Testis (tissue), 2 donors: Measurements from ENCODE around the gene TRPC4.

Experiments
- POLR2A ChIP-seq: fragments of 450-650 bp; IDR thresholded peaks from one replicate; pipeline ENCODE4 v1.6.1; 2017; ENCODE audit warnings: antibody characterized with exemption, mild to moderate bottlenecking, moderate library complexity
- TF ChIP-seq, protein P1 (sequence below), 3 experiments: fragments of 450-650 bp in 2 of 3; fragments of 200-600 bp in 1 of 3; sonication (generic) in 1 of 3; IDR thresholded peaks; one replicate each; pipeline ENCODE4 v1.5.1; 2016 to 2019; ENCODE audit warnings: antibody characterized with exemption in 3 of 3, mild to moderate bottlenecking in 2 of 3, moderate library complexity in 1 of 3

DNA sequence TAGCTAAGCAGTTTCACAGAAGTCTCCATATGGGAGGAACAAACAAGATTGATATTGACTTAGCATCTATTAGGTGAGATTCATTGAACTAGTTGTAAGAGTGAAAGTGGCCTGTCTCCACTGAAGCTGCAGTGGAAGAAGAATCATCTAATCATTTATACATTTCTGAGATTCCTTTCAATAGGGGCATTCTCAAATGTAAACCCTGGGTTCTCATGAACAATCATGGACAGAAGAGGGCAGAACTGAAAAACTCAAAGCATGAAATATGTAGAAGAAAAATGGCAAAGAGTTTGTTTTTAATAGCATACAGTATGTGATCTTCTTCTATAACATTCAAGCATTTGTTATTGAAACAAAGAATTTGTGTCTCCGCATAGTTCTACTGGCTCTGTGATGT, 253.4 kb downstream of the TRPC4 start:
- TF ChIP-seq, protein P1, sequence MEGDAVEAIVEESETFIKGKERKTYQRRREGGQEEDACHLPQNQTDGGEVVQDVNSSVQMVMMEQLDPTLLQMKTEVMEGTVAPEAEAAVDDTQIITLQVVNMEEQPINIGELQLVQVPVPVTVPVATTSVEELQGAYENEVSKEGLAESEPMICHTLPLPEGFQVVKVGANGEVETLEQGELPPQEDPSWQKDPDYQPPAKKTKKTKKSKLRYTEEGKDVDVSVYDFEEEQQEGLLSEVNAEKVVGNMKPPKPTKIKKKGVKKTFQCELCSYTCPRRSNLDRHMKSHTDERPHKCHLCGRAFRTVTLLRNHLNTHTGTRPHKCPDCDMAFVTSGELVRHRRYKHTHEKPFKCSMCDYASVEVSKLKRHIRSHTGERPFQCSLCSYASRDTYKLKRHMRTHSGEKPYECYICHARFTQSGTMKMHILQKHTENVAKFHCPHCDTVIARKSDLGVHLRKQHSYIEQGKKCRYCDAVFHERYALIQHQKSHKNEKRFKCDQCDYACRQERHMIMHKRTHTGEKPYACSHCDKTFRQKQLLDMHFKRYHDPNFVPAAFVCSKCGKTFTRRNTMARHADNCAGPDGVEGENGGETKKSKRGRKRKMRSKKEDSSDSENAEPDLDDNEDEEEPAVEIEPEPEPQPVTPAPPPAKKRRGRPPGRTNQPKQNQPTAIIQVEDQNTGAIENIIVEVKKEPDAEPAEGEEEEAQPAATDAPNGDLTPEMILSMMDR (IDR thresholded peaks at IDR 0.05), result no peak
- TF ChIP-seq POLR2A, result no peak
